SU-DHL-6 (cell line): ENCODE data around the gene GALR3.

Source experiments
- H2AFZ ChIP-seq: fragments of 200-600 bp; sonication (generic); 2 replicates; pipeline ENCODE4 v1.6.1; 2014; ENCODE audit warnings: low read depth, mild to moderate bottlenecking, moderate library complexity, mixed read lengths, antibody characterized with exemption, low read length; ENCODE audit not compliant: severe bottlenecking
- H3F3A ChIP-seq: fragments of 200-600 bp; shearing (Covaris generic); 2 replicates; pipeline ENCODE4 v1.6.0; 2016; ENCODE audit warnings: antibody characterized with exemption, mild to moderate bottlenecking; ENCODE audit not compliant: insufficient read depth
- H3K27ac ChIP-seq: fragments of 200-600 bp; sonication (generic); 2 replicates; pipeline ENCODE4 v1.5.1; 2016; ENCODE audit warnings: low read depth, mild to moderate bottlenecking, low read length, moderate library complexity, mixed read lengths
- H3K27me3 ChIP-seq: fragments of 200-600 bp; sonication (generic), shearing (Covaris generic); 2 replicates; pipeline ENCODE4 v1.6.0; 2014; ENCODE audit warnings: mild to moderate bottlenecking, low read length
- H3K36me3 ChIP-seq: fragments of 200-600 bp; sonication (generic); 2 replicates; pipeline ENCODE4 v1.6.1; 2014; ENCODE audit warnings: mild to moderate bottlenecking, low read length, mixed read lengths
- H3K4me2 ChIP-seq: fragments of 300-600, 200-600 bp; shearing (Covaris generic), sonication (generic); 2 replicates; pipeline ENCODE4 v1.6.0; 2014; ENCODE audit warnings: low read length, low read depth, mild to moderate bottlenecking; ENCODE audit not compliant: poor library complexity, severe bottlenecking
- H3K4me3 ChIP-seq: fragments of 200-600 bp; sonication (generic); 2 replicates; pipeline ENCODE4 v1.5.1; 2014; ENCODE audit warnings: antibody characterized with exemption, low read length, mild to moderate bottlenecking, mixed read lengths; ENCODE audit not compliant: insufficient read depth, poor library complexity, severe bottlenecking
- H3K79me2 ChIP-seq: fragments of 200-600 bp; sonication (generic); 2 replicates; pipeline ENCODE4 v1.6.1; 2014; ENCODE audit warnings: mild to moderate bottlenecking, low read length, moderate library complexity; ENCODE audit not compliant: insufficient read depth
- H3K9ac ChIP-seq: fragments of 200-600 bp; sonication (generic); 2 replicates; pipeline ENCODE4 v1.7.0; 2014; ENCODE audit warnings: mild to moderate bottlenecking, low read length
- H3K9me2 ChIP-seq: fragments of 200-600 bp; sonication (generic); replicated peaks from 2 replicates; pipeline ENCODE4 v1.6.1; 2014; ENCODE audit warnings: low read length; ENCODE audit not compliant: insufficient read depth
- H3K9me3 ChIP-seq: fragments of 200-600 bp; sonication (generic); 2 replicates; pipeline ENCODE4 v1.6.1; 2014; ENCODE audit warnings: low read length, mixed read lengths; ENCODE audit not compliant: insufficient read depth
- H4K20me1 ChIP-seq: fragments of 200-600 bp; sonication (generic); 2 replicates; pipeline ENCODE4 v1.6.1; 2014; ENCODE audit warnings: low read depth, mild to moderate bottlenecking, antibody characterized with exemption, low read length, moderate library complexity, mixed read lengths
- CTCF ChIP-seq: fragments of 200-600 bp; sonication (generic); IDR thresholded peaks from one replicate; pipeline ENCODE4 v1.5.1; 2017; ENCODE audit warnings: antibody characterized with exemption, mild to moderate bottlenecking, low read length, moderate library complexity; ENCODE audit not compliant: insufficient read depth, poor library complexity, severe bottlenecking
- EZH2phosphoT487 ChIP-seq: fragments of 200-600 bp; sonication (generic), shearing (Covaris generic); conservative IDR thresholded peaks from 2 replicates; pipeline ENCODE4 v1.6.1; 2018; ENCODE audit warnings: mild to moderate bottlenecking, antibody characterized with exemption, low read length, moderate library complexity, mixed read lengths

GALR3 gene

DNA sequence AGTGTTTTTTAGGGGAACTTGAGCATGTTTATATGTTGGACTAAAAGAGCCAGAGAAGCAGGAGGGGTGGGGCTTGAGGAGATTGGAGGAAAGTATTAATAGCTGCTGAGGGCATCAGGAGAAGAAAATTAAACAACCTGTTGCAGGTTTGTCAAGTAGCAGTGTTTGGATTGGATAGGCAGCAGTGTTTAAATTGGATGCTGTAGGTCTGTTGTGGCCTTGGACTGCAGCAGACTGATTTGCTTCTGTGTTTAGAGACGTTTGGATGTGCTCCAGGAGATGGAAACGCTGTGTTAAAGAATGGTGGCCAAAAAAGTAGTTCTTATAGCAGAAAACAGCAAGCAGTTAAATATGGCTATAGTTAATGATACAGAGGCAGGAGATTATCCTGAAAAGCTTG, 31.8 kb downstream of the GALR3 start:
- peaks cover 7% of the 10 kb centered on the region for H4K20me1 ChIP-seq
- peaks cover 33% of the 10 kb centered on the region for H3K36me3 ChIP-seq
- TF ChIP-seq EZH2phosphoT487 (no peak), CTCF (no peak)
- H3K9ac ChIP-seq: no peak overlapping the region
- peaks cover 4% of the 10 kb centered on the region; the same call in 1 of the 2 replicates for H3F3A ChIP-seq
- H3K4me2 ChIP-seq: no peak overlapping the region
- H2AFZ ChIP-seq: no peak overlapping the region
- H3K79me2 ChIP-seq: peaks cover 62% of the 10 kb centered on the region
- H3K4me3 ChIP-seq: no peak overlapping the region
- H3K9me3 ChIP-seq: no peaks in the 10 kb centered on the region
- H3K27ac ChIP-seq: no peak overlapping the region
- no peaks in the 10 kb centered on the region for H3K9me2 ChIP-seq
- no peaks in the 10 kb centered on the region for H3K27me3 ChIP-seq

DNA sequence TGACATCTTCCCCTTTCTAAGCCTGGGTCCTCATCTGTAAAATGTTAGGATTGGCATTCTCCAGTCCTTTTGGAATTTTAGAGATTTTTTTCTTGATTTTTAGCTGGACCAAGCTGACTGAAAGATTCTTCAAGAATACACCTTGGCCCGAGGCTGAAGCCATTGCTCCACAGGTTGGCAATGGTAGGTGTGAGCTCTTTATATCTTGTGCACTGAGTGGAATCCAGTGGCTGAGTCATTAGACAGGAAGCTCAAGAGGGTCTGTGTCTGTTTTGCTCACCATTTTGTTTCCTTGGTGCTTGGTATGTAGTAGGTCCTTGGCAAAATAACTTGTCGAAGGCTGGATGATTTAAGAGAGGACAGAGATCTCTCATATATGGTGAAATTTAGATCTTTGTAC, 32.3 kb downstream of the GALR3 start:
- H3F3A ChIP-seq: peaks cover 4% of the 10 kb centered on the region; the same call in 1 of the 2 replicates
- H3K79me2 ChIP-seq: peaks cover 57% of the 10 kb centered on the region

DNA sequence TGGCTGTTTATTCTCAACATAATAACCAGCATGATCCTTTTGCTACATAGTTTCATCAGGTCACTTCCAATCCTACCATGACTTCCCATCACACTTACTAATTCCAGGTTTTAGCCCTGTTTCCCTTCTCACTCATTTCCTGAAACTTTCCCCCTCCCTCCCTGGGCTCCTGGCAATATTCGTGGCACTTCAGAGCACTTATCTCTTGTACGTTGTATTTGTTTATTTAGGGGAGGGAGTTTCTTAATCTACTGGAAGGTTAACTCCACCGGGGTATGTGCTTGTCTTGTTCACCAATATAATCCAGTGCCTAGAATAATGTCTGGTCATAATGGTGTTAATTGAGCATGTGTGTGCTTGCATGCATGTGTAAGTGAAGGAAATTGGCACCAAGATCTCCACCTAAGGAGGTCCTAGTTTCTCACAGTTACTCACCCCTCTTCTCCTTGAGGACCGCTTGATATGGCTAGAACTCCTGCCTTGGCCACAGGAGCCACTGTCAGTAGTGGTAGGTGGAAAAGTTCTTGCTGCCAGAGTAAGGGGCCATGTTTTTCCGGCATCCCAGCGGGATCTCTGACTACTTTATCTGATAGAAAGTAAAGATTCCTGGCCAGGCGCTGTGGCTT, 37.7 kb downstream of the GALR3 start:
- Histone ChIP-seq H3K27ac (no peak overlapping the region), H3F3A (peaks cover 13% of the 10 kb centered on the region), H3K9me3 (no peaks in the 10 kb centered on the region), H3K4me2 (no peak overlapping the region), H4K20me1 (peaks cover 3% of the 10 kb centered on the region; the same call in 1 of the 2 replicates), H3K9me2 (no peaks in the 10 kb centered on the region), H3K27me3 (no peaks in the 10 kb centered on the region), H2AFZ (no peak overlapping the region), H3K9ac (no peak overlapping the region), H3K79me2 (peaks cover 14% of the 10 kb centered on the region), H3K36me3 (peaks cover 30% of the 10 kb centered on the region), H3K4me3 (no peak overlapping the region)
- TF ChIP-seq EZH2phosphoT487: no peak
- TF ChIP-seq CTCF: no peak

More for the DNA sequence above, 32.3 kb downstream of the GALR3 start:
- TF ChIP-seq CTCF: no peak
- no peak for TF ChIP-seq EZH2phosphoT487
- Histone ChIP-seq H4K20me1 (peaks cover 7% of the 10 kb centered on the region), H3K27ac (no peak overlapping the region), H3K9me3 (no peaks in the 10 kb centered on the region), H2AFZ (no peak overlapping the region), H3K4me3 (no peak overlapping the region), H3K36me3 (peaks cover 33% of the 10 kb centered on the region), H3K4me2 (no peak overlapping the region), H3K9ac (no peak overlapping the region), H3K9me2 (no peaks in the 10 kb centered on the region), H3K27me3 (no peaks in the 10 kb centered on the region)
